Endodermal cell (in vitro differentiated cells): ENCODE results near the gene LDLRAD2. TPM values are rescaled to one million over a fixed set of nuclear protein-coding genes. Genes with fewer than 3 reads are reported as not detected.

Source experiments
- DNase-seq: peaks from one replicate; pipeline ENCODE4 v3.0.0-alpha.2; 2017
- H3K27ac ChIP-seq: 2 replicates; pipeline ENCODE4 v1.5.1; 2013; ENCODE audit warnings: mild to moderate bottlenecking, low read depth, low read length, moderate library complexity
- H3K27me3 ChIP-seq: 2 replicates; pipeline ENCODE4 v1.6.1; 2013; ENCODE audit warnings: mild to moderate bottlenecking, low read length, moderate library complexity; ENCODE audit not compliant: insufficient read depth, control insufficient read depth, poor library complexity, severe bottlenecking
- H3K36me3 ChIP-seq: 2 replicates; pipeline ENCODE4 v1.7.0; 2013; ENCODE audit warnings: mild to moderate bottlenecking, low read length, moderate library complexity; ENCODE audit not compliant: control insufficient read depth, insufficient read depth
- H3K4me1 ChIP-seq: one replicate; pipeline ENCODE4 v1.7.0; 2013; ENCODE audit warnings: low read length; ENCODE audit not compliant: control insufficient read depth, insufficient read depth
- H3K4me3 ChIP-seq: 2 replicates; pipeline ENCODE4 v1.5.1; 2013; ENCODE audit warnings: mild to moderate bottlenecking, low read length, moderate library complexity
- H3K9ac ChIP-seq: 2 replicates; pipeline ENCODE4 v1.6.1; 2013; ENCODE audit warnings: mild to moderate bottlenecking, low read length, moderate library complexity; ENCODE audit not compliant: poor library complexity, severe bottlenecking; ENCODE audit errors: extremely low read depth
- H3K9me3 ChIP-seq: 2 replicates; pipeline ENCODE4 v1.6.1; 2013; ENCODE audit warnings: mild to moderate bottlenecking, low read length, moderate library complexity; ENCODE audit not compliant: control insufficient read depth
- H3K27ac Mint-ChIP-seq: 2 replicates; pipeline ENCODE4 v1.8.0; 2020; ENCODE audit warnings: mixed read lengths
- H3K27me3 Mint-ChIP-seq: 2 replicates; pipeline ENCODE4 v1.8.0; 2021; ENCODE audit warnings: mild to moderate bottlenecking, mixed read lengths; ENCODE audit not compliant: insufficient read depth
- H3K36me3 Mint-ChIP-seq: 2 replicates; pipeline ENCODE4 v1.8.0; 2020; ENCODE audit warnings: low read depth, mixed read lengths
- H3K4me1 Mint-ChIP-seq: 2 replicates; pipeline ENCODE4 v1.8.0; 2020; ENCODE audit warnings: mixed read lengths
- H3K4me3 Mint-ChIP-seq: 2 replicates; pipeline ENCODE4 v1.8.0; 2020; ENCODE audit warnings: mild to moderate bottlenecking, moderate library complexity, mixed read lengths
- H3K9me3 Mint-ChIP-seq: 2 replicates; pipeline ENCODE4 v1.8.0; 2020; ENCODE audit warnings: mild to moderate bottlenecking, mixed read lengths
- CTCF ChIP-seq: fragments of 200-600 bp; sonication (generic); conservative IDR thresholded peaks from 2 replicates; pipeline ENCODE4 v1.5.0; 2021; ENCODE audit warnings: antibody characterized with exemption, mild to moderate bottlenecking
- WGBS, 2 experiments: methylation state at CpG; one replicate each; pipeline versions ENCODE4 v1.1.5 to v1.1.7; 2013; ENCODE audit warnings: missing lambda C conversion rate in 2 of 2, mixed read lengths in 1 of 2; ENCODE audit not compliant: insufficient coverage in 1 of 2, insufficient read length in 1 of 2; 5-methylcytosine and 5-hydroxymethylcytosine counted together
- total RNA-seq, 2 donors: library from RNA; stranded (reverse); fragmentation: NEBNext Ultra II Directional in 1 of 2; extraction: Animal tissue kit (Norgen Biotek cat#: 25700) in 1 of 2; gene quantifications; 2 replicates in 1 of 2; 3 replicates in 1 of 2; pipeline ENCODE4 v1.2.1, GENCODE V29; 2021

LDLRAD2 gene
- total RNA-seq, 2 donors from 2014 or later = 0.58 to 0.88 TPM

- Histone ChIP-seq H3K27me3 (no peaks in the 10 kb centered on the region), H3K9ac (no peak overlapping the region), H3K4me1 (no peaks in the 10 kb centered on the region), H3K36me3 (peaks cover 71% of the 10 kb centered on the region), H3K9me3 (peaks cover 13% of the 10 kb centered on the region), H3K4me3 (no peak overlapping the region), H3K27ac (no peak overlapping the region)
- Mint-ChIP-seq H3K36me3 (peaks cover 76% of the 10 kb centered on the region), H3K27ac (no peak overlapping the region), H3K4me3 (no peak overlapping the region), H3K27me3 (no peaks in the 10 kb centered on the region), H3K9me3 (peaks cover 19% of the 10 kb centered on the region), H3K4me1 (no peaks in the 10 kb centered on the region)
- 87 to 97% methylated on average over 7 to 23 of the region's 23 CpGs for WGBS, 2 experiments
- no peak for TF ChIP-seq CTCF
- no peak for DNase-seq
Observed at GRCh38 chr1:21830792-21831453, 18.9 kb downstream of the LDLRAD2 start.

- H3K4me1 ChIP-seq = no peaks in the 10 kb centered on the region
- no peak overlapping the region for H3K9ac ChIP-seq
- H3K27me3 ChIP-seq = no peaks in the 10 kb centered on the region
- H3K4me1 Mint-ChIP-seq = no peaks in the 10 kb centered on the region
- TF ChIP-seq CTCF = no peak
- DNase-seq = no peak
- H3K27me3 Mint-ChIP-seq = no peaks in the 10 kb centered on the region
- H3K36me3 Mint-ChIP-seq = peaks cover 74% of the 10 kb centered on the region
- 94 to 100% methylated on average over 2 to 14 of the region's 14 CpGs for WGBS, 2 experiments
- no peak overlapping the region for H3K4me3 Mint-ChIP-seq
- peaks cover 71% of the 10 kb centered on the region for H3K36me3 ChIP-seq
- H3K27ac Mint-ChIP-seq = no peak overlapping the region
- H3K27ac ChIP-seq = no peak overlapping the region
- H3K9me3 ChIP-seq = peaks cover 13% of the 10 kb centered on the region
- H3K9me3 Mint-ChIP-seq = peaks cover 19% of the 10 kb centered on the region
- no peak overlapping the region for H3K4me3 ChIP-seq
Observed at GRCh38 chr1:21831454-21831970, 19.4 kb downstream of the LDLRAD2 start.

GRCh38 chr1:21833392-21833976 lies 21.4 kb downstream of the LDLRAD2 start:
- H3K27me3 ChIP-seq = no peaks in the 10 kb centered on the region
- Mint-ChIP-seq H3K27ac (no peak overlapping the region), H3K36me3 (peaks cover 70% of the 10 kb centered on the region), H3K4me3 (no peak overlapping the region), H3K27me3 (no peaks in the 10 kb centered on the region), H3K4me1 (no peaks in the 10 kb centered on the region), H3K9me3 (peaks cover 19% of the 10 kb centered on the region)
- no peak overlapping the region for H3K4me3 ChIP-seq
- H3K9me3 ChIP-seq = peaks cover 13% of the 10 kb centered on the region
- no peak overlapping the region for H3K27ac ChIP-seq
- TF ChIP-seq CTCF = no peak
- no peaks in the 10 kb centered on the region for H3K4me1 ChIP-seq
- DNase-seq = no peak
- H3K36me3 ChIP-seq = peaks cover 70% of the 10 kb centered on the region
- H3K9ac ChIP-seq = no peak overlapping the region
- 90 to 94% methylated on average over 11 of the region's 11 CpGs for WGBS, 2 experiments
